NK-92 (cell line): ENCODE results near the gene STXBP6.

Source experiments
- DNase-seq: peaks from one replicate; lab custom pipeline; 2025; ENCODE audit not compliant: unreplicated experiment; lab: John Stamatoyannopoulos, UW

Gene STXBP6

GRCh38 chr14:25052921-25053320, 3.0 kb upstream of the STXBP6 start:
- DNase-seq, result no peak

GRCh38 chr14:25052385-25052784, 2.4 kb upstream of the STXBP6 start:
- DNase-seq, result no peak

- no peak for DNase-seq
Observed at GRCh38 chr14:25050269-25051150, 563 bp upstream of the STXBP6 start.

- DNase-seq, result no peak
Observed at GRCh38 chr14:25049093-25049567, 817 bp downstream of the STXBP6 start.

- no peak for DNase-seq
Observed at GRCh38 chr14:25048170-25049016, 1.6 kb downstream of the STXBP6 start.

- DNase-seq, result no peak
Observed at GRCh38 chr14:25046301-25046943, 3.5 kb downstream of the STXBP6 start.

GRCh38 chr14:25044106-25044698, 5.7 kb downstream of the STXBP6 start:
- DNase-seq, result no peak

GRCh38 chr14:25042362-25043299, 7.3 kb downstream of the STXBP6 start:
- DNase-seq, result no peak

- no peak for DNase-seq
Observed at GRCh38 chr14:25041898-25042297, 8.0 kb downstream of the STXBP6 start.

GRCh38 chr14:25041484-25041883, 8.5 kb downstream of the STXBP6 start:
- no peak for DNase-seq

- DNase-seq, result no peak
Observed at GRCh38 chr14:25039933-25040332, 10.0 kb downstream of the STXBP6 start.

- no peak for DNase-seq
Observed at GRCh38 chr14:25038044-25038668, 11.8 kb downstream of the STXBP6 start.

GRCh38 chr14:25037032-25037431, 12.9 kb downstream of the STXBP6 start:
- no peak for DNase-seq

GRCh38 chr14:25034803-25035681, 14.9 kb downstream of the STXBP6 start:
- DNase-seq, result no peak

- DNase-seq, result no peak
Observed at GRCh38 chr14:25033358-25033757, 16.6 kb downstream of the STXBP6 start.

GRCh38 chr14:25032092-25032784, 17.7 kb downstream of the STXBP6 start:
- DNase-seq, result no peak

GRCh38 chr14:25026476-25027137, 23.3 kb downstream of the STXBP6 start:
- DNase-seq, result no peak
